Breast epithelium (tissue), 3 donors: Measurements from ENCODE around the gene NBAS.

ENCODE experiments used
- CTCF ChIP-seq, 3 donors: fragments of 450-650 bp; IDR thresholded peaks; one replicate each; pipeline ENCODE4 v1.5.1; 2016 to 2017; ENCODE audit warnings: antibody characterized with exemption in 3 of 3, mild to moderate bottlenecking in 3 of 3, moderate library complexity in 3 of 3
- POLR2AphosphoS5 ChIP-seq, 3 donors: sonication (generic); formaldehyde crosslinking; IDR thresholded peaks; one replicate each; pipeline ENCODE4 v1.6.1; 2017; ENCODE audit warnings: antibody characterized with exemption in 3 of 3

- TF ChIP-seq CTCF (IDR thresholded peaks at IDR 0.05): no peak
- no peak for TF ChIP-seq POLR2AphosphoS5 (IDR thresholded peaks at IDR 0.05)
Measured at GRCh38 chr2:15355386-15355785, 205.7 kb downstream of the NBAS start.
